ENCODE results near the gene PLXDC2. TPM values are rescaled to one million over a fixed set of nuclear protein-coding genes. Genes with fewer than 3 reads are reported as not detected.

PLXDC2 gene
- total RNA-seq, 1 experiment from 2014 or later: not detected

- intact Hi-C loops (cut with micrococcal nuclease; ENCODE audit: unreplicated experiment): no loop called here
- Mint-ChIP-seq H3K27me3 (ENCODE audit: unreplicated experiment) (no peaks in the 10 kb centered on the region), H3K4me1 (ENCODE audit: low read depth, unreplicated experiment) (no peaks in the 10 kb centered on the region), H3K27ac (ENCODE audit: unreplicated experiment) (no peak overlapping the region), H3K4me3 (ENCODE audit: low read depth, unreplicated experiment) (no peak overlapping the region), H3K36me3 (ENCODE audit: insufficient read depth, unreplicated experiment) (no peaks in the 10 kb centered on the region), H3K9me3 (ENCODE audit: low read depth, unreplicated experiment) (peaks cover 2% of the 10 kb centered on the region)
- BruUV-seq (replicated peaks): no TSS peak
- TF ChIP-seq, protein P1, sequence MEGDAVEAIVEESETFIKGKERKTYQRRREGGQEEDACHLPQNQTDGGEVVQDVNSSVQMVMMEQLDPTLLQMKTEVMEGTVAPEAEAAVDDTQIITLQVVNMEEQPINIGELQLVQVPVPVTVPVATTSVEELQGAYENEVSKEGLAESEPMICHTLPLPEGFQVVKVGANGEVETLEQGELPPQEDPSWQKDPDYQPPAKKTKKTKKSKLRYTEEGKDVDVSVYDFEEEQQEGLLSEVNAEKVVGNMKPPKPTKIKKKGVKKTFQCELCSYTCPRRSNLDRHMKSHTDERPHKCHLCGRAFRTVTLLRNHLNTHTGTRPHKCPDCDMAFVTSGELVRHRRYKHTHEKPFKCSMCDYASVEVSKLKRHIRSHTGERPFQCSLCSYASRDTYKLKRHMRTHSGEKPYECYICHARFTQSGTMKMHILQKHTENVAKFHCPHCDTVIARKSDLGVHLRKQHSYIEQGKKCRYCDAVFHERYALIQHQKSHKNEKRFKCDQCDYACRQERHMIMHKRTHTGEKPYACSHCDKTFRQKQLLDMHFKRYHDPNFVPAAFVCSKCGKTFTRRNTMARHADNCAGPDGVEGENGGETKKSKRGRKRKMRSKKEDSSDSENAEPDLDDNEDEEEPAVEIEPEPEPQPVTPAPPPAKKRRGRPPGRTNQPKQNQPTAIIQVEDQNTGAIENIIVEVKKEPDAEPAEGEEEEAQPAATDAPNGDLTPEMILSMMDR (IDR thresholded peaks at IDR 0.05; ENCODE audit: unreplicated experiment): no peak
- DNase-seq: no peak
- CTCF ChIA-PET: no interaction called here
These were observed 204.4 kb downstream of the PLXDC2 start for GRCh38 chr10:20020677-20021076.

DNA sequence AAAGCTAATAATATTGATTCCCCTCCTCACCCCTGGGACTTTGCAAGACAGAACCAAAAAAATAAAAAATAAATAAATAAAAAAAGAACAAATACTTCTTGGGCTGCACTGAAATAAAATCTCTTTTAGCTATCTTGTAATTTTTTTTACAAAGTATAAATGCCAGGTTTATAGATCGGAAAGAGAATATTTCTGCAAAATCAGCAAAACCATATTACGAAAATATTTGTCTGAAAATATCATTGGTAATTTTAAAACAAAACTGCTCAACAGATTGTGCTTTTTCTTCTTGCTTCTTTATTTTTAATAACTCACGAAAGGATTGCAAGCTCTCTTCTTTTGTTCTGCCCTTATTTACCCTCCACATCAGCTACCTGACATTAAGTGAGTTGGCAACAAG is 213.3 kb downstream of the PLXDC2 start:
- TF ChIP-seq, protein P1 (IDR thresholded peaks at IDR 0.05; ENCODE audit: unreplicated experiment): no peak
- Mint-ChIP-seq H3K27me3 (ENCODE audit: unreplicated experiment) (no peaks in the 10 kb centered on the region), H3K36me3 (ENCODE audit: insufficient read depth, unreplicated experiment) (no peaks in the 10 kb centered on the region), H3K27ac (ENCODE audit: unreplicated experiment) (no peak overlapping the region), H3K9me3 (ENCODE audit: low read depth, unreplicated experiment) (peaks cover 11% of the 10 kb centered on the region), H3K4me1 (ENCODE audit: low read depth, unreplicated experiment) (no peaks in the 10 kb centered on the region), H3K4me3 (ENCODE audit: low read depth, unreplicated experiment) (no peak overlapping the region)
- intact Hi-C loops (cut with micrococcal nuclease; ENCODE audit: unreplicated experiment): no loop called here
- DNase-seq: no peak
- CTCF ChIA-PET: no interaction called here
- no TSS peak for BruUV-seq (replicated peaks)

DNA sequence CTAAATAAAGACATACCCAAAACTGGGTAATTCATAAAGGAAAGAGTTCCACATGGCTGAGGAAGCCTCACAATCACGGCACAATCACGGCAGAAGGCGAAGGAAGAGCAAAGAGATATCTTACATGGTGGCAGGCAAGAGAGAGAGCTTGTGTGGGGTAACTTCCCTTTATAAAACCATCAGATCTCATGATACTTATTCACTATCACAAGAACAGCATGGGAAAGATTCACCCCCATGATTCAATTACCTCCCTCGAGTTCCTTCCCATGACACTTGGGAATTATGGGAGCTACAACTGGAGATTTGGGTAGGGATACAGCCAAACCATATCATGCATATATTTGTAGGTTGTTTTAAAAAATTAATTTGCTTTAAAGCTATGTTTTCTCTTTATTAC is 217.2 kb downstream of the PLXDC2 start:
- intact Hi-C loops (cut with micrococcal nuclease; ENCODE audit: unreplicated experiment): no loop called here
- no TSS peak for BruUV-seq (replicated peaks)
- H3K36me3 Mint-ChIP-seq (ENCODE audit: insufficient read depth, unreplicated experiment): no peaks in the 10 kb centered on the region

GRCh38 chr10:20034732-20035131 is 218.5 kb downstream of the PLXDC2 start:
- Mint-ChIP-seq H3K4me3 (ENCODE audit: low read depth, unreplicated experiment) (no peak overlapping the region), H3K36me3 (ENCODE audit: insufficient read depth, unreplicated experiment) (no peaks in the 10 kb centered on the region), H3K9me3 (ENCODE audit: low read depth, unreplicated experiment) (peaks cover 11% of the 10 kb centered on the region), H3K27me3 (ENCODE audit: unreplicated experiment) (no peaks in the 10 kb centered on the region), H3K4me1 (ENCODE audit: low read depth, unreplicated experiment) (no peaks in the 10 kb centered on the region), H3K27ac (ENCODE audit: unreplicated experiment) (no peak overlapping the region)
- CTCF ChIA-PET: no interaction called here
- no TSS peak for BruUV-seq (replicated peaks)
- TF ChIP-seq, protein P1 (IDR thresholded peaks at IDR 0.05; ENCODE audit: unreplicated experiment): no peak
- intact Hi-C loops (cut with micrococcal nuclease; ENCODE audit: unreplicated experiment): no loop called here
- DNase-seq: no peak

More for the DNA sequence above, 217.2 kb downstream of the PLXDC2 start:
- no peak for DNase-seq
- CTCF ChIA-PET: no interaction called here
- TF ChIP-seq, protein P1 (IDR thresholded peaks at IDR 0.05; ENCODE audit: unreplicated experiment): no peak
- H3K9me3 Mint-ChIP-seq (ENCODE audit: low read depth, unreplicated experiment): peaks cover 11% of the 10 kb centered on the region
- no peaks in the 10 kb centered on the region for H3K27me3 Mint-ChIP-seq (ENCODE audit: unreplicated experiment)
- H3K27ac Mint-ChIP-seq (ENCODE audit: unreplicated experiment): no peak overlapping the region
- no peaks in the 10 kb centered on the region for H3K4me1 Mint-ChIP-seq (ENCODE audit: low read depth, unreplicated experiment)
- no peak overlapping the region for H3K4me3 Mint-ChIP-seq (ENCODE audit: low read depth, unreplicated experiment)

Measured in Calu3 (cell line).